ENCODE results near the gene MORC3.
"Not testable (repeated sequence)": the region's sequence is repeated elsewhere in the genome, so short reads cannot be mapped to it uniquely, and the experiment has no call there.

MORC3 gene

DNA sequence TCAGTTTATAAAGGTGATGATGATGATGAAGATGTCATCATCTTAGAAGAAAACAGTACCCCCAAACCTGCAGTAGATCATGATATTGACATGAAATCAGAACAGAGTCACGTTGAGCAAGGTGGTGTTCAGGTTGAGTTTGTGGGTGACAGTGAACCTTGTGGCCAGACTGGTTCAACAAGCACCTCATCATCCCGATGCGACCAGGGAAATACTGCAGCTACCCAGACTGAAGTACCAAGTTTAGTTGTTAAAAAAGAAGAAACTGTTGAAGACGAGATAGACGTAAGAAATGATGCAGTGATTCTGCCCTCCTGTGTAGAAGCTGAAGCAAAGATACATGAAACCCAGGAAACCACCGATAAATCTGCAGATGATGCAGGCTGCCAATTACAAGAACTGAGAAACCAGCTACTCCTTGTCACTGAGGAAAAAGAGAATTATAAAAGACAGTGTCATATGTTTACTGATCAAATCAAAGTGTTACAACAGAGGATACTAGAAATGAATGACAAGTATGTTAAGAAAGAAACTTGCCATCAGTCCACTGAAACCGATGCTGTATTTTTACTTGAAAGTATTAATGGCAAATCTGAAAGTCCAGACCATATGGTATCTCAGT is 49.2 kb downstream of the MORC3 start:
- DNase-seq (ENCODE audit: low read depth), result no peak
- TF ChIP-seq CTCF (IDR thresholded peaks at IDR 0.05; ENCODE audit: low read depth, low read length, missing control alignments), result no peak
- no peak overlapping the region for H3K4me3 ChIP-seq (ENCODE audit: low read depth, low read length)

DNA sequence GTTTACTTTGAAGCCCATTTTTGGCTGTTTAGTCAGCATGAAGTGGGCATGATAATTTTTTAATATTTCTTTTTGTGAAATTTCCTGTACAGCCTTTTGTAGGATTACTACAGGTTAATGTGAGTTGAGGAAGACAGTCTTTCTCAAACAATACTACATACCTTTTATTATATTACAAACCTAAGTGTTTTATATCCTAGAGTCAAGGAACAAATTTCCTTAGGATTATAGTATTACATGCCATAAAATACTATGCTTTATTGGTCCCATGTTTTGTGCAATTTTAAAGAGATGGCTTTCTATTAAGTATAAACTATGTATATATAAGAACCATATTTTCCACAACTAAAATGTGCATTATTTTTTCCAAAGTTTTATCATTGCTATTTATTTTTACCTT is 56.0 kb downstream of the MORC3 start:
- H3K4me3 ChIP-seq (ENCODE audit: low read depth, low read length), result no peak overlapping the region
- DNase-seq (ENCODE audit: low read depth), result no peak
- TF ChIP-seq CTCF (IDR thresholded peaks at IDR 0.05; ENCODE audit: low read depth, low read length, missing control alignments), result no peak

- DNase-seq (ENCODE audit: low read depth), result no peak
- no peak for TF ChIP-seq CTCF (IDR thresholded peaks at IDR 0.05; ENCODE audit: low read depth, low read length, missing control alignments)
- no peak overlapping the region for H3K4me3 ChIP-seq (ENCODE audit: low read depth, low read length)
Measured at GRCh38 chr21:36377391-36377842, 57.4 kb downstream of the MORC3 start.

GRCh38 chr21:36379251-36379650 is 59.3 kb downstream of the MORC3 start:
- TF ChIP-seq CTCF (IDR thresholded peaks at IDR 0.05; ENCODE audit: low read depth, low read length, missing control alignments), result no peak
- DNase-seq (ENCODE audit: low read depth), result no peak
- no peak overlapping the region for H3K4me3 ChIP-seq (ENCODE audit: low read depth, low read length)

DNA sequence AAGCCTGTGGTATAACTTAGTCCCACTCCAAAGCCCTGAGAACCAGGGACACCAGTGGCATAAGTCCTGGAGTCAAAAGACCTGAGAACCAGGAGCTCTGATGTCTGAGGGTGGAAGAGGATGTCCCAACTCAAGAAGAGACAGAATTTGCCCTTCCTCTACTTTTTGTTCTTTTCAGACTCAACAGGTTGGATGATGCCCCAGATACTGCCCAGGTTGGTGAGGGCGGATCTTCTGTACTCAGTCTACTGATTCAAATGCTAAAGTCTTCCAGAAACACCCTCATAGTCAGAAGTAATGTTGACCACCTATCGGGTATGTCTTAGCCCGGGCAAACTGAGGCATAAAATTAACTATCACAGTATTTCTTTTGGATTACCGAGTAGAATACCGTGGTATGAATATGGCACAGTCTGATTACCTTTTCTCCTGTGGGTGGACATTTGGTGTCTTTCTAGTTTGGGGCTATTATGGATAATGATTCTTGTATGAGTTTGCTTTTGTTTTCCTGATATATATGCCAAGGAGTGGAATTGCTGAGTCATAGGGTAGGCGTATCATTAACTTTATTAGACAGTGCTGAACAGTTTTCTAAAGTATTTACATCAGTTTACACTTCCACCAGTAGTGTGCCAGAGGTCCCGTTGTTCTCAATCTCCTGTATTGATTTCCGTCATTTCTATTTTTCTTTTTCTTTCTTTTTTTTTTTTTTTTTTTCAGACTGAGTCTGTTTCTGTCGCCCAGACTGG is 62.0 kb downstream of the MORC3 start:
- no peak for TF ChIP-seq CTCF (IDR thresholded peaks at IDR 0.05; ENCODE audit: low read depth, low read length, missing control alignments)
- no peak overlapping the region for H3K4me3 ChIP-seq (ENCODE audit: low read depth, low read length)
- no peak for DNase-seq (ENCODE audit: low read depth)

DNA sequence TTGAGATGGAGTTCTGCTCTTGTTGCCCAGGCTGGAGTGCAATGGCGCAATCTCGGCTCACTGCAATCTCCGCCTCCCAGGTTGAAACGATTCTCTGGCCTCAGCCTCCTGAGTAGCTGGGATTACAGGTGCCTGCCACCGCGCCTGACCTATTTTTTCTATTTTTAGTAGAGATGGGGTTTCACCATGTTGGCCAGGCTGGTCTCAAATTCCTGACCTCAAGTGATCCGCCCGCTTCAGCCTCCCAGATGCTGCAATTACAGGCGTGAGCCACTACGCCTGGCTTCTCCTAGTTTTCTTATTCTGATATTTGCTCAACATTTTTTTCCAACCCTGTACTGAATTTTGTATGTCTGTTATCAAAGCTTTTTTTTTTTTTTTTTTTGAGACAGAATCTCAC is 62.7 kb downstream of the MORC3 start:
- H3K4me3 ChIP-seq (ENCODE audit: low read depth, low read length); DNase-seq (ENCODE audit: low read depth): not testable (repeated sequence)

GRCh38 chr21:36384885-36385232 is 64.9 kb downstream of the MORC3 start:
- H3K4me3 ChIP-seq (ENCODE audit: low read depth, low read length), result peak overlapping the region; percentile 86; the same call in 1 of the 2 replicates
- DNase-seq (ENCODE audit: low read depth), result no peak
- TF ChIP-seq CTCF (IDR thresholded peaks at IDR 0.05; ENCODE audit: low read depth, low read length, missing control alignments), result no peak

All from GM12864 (cell line).